NCI-H446 (cell line): ENCODE results near the gene VWA5A.
"Not testable (repeated sequence)": the region's sequence is repeated elsewhere in the genome, so short reads cannot be mapped to it uniquely, and the experiment has no call there.

ENCODE experiments used
- DNase-seq, 2 experiments: peaks; one replicate each; lab custom pipeline; 2025; lab: John Stamatoyannopoulos, UW

VWA5A gene

DNA sequence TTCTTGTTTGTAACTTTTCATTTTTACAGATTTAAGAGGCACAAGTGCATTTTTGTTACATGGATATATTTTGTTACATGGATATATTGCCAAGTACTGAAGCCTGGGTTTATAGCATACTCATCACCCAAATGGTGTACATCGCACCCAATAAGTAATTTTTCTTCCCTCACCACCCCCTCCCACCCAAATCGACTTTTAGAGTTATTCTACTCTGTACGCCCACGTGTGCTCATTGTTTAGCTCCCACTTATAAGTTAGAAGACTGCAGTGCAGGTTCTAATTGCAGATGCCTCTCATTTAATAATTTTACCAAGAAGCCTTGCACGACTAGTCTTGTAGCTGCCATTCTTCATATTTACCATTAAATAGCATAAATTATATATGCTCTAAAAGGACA is 20.5 kb upstream of the VWA5A start:
- DNase-seq: no peak

DNA sequence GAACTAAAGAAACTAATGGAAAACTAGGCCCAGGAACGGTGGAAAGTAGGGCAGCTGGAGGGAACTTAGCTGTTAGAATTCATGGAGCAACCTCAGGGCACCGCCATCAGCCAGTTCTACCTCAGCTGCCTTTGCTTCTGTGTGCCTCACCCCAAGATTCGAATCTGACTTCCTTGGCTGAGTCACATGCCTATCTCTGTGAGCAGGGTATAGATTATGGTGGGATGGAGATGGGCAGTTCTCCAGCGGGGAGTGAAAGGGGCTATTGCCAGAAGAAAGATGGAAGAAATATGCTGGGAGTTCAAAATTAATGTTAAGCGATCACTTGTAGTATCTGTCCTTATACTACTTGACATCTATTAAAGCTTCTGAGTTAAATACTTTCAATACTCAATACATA is 18.9 kb upstream of the VWA5A start:
- DNase-seq: no peak

DNA sequence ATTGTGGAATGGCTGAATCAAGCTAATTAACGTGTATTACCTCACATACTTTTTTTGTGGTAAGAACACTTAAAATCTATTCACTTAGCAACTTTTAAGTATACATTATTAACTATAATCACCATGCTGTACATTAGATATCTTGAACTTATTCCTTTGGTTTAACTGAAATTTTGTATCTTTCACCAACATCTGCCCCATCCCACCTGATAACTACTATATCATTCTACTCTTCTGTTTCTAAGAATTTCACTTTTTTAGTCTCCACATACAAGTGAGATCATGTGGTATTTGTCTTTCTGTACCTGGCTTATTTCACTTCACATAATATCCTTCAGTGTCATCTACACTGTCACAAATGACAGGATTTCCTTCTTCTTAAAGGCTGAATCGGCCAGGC is 17.1 kb upstream of the VWA5A start:
- DNase-seq: no peak

DNA sequence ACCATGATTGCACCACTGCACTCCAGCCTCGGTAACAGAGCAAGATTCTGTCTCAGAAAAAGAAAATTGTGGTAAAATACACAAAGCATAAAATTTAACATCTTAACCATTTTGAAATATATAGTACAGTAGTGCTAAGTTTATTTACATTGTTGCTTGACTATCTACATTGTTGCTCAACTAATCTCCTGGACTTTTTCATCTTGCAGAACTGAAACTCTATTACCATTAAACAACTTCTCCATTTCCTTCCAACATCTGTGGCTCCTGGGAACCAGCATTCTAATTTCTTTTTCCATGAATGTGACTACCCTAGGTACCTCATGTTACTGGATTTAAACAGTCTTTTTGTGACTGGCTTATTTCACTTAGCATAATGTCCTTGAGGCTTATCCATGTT is 13.5 kb upstream of the VWA5A start:
- DNase-seq: no peak

DNA sequence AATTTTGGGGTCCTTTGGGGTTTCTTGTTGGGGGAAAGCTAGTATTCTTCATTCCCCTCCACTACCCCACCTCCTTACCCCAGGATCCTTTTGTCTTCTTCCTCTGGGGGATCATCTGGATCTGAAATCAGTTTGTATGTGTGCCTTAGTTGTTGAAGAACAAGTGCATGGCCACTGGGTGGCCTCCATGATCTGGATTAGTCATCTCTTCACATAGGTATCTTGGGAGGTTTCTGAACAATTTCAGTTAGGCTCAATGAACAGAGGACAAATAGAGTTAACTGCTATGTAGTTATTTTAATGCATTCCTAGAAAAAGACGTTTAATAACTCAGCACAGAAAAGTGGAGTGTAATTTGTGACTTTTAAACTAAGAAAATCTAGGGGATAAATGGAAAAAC is 7.1 kb upstream of the VWA5A start:
- no peak for DNase-seq

DNA sequence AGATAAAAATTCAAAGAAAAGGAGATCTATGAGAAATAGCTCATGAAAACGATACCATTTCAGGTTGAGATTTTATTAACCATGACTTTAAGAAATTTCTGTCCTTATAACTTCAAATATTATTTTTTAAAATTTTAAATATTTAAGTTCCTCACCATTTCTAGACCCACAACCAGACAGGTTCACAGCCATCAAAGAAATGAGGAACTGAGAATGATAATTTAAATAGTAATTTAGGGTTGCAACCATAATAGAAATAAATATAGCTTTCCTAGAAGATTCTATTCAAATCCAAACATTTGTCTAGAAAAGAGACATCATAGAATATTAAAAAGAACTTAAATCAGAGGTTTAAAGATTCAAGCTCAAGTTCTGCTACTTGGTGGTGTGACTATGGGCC is 5.9 kb upstream of the VWA5A start:
- no peak for DNase-seq

DNA sequence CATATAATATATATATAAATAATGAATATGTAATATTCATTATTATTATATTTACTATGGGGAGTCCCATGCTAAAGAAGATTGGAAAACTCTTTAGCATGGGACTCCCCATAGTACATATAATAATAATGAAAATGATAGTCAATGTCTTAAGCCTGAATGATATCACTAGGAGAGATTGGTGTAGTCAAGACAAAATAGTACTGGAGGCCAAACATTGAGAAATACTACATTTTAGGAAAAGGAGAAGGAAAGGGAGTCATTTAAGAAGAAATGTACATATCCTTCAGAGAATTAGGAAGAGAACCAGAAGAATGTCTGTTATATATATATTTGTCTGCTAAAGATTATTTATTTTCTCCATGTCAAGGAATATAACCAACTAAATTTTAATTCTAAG is 5.0 kb upstream of the VWA5A start:
- DNase-seq: no peak

DNA sequence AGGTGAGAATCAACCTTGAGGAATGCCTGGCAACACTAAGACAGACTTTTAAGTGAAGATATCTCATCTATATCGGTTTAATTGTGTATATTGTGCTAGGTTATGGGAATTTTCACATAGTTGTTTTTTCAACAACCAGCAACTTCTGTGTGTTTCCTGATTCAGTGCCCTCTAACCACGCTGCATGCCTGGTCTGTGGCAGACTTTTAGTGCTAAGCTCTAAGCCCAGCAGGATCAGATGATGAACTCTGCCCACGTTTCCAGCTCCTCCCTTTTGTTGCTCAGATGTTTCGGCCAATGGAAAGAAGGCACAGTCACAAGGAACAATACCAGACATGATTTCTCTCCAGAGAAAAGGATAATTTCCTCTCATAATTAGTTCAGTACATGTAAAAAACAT is 1.4 kb upstream of the VWA5A start:
- DNase-seq: no peak

DNA sequence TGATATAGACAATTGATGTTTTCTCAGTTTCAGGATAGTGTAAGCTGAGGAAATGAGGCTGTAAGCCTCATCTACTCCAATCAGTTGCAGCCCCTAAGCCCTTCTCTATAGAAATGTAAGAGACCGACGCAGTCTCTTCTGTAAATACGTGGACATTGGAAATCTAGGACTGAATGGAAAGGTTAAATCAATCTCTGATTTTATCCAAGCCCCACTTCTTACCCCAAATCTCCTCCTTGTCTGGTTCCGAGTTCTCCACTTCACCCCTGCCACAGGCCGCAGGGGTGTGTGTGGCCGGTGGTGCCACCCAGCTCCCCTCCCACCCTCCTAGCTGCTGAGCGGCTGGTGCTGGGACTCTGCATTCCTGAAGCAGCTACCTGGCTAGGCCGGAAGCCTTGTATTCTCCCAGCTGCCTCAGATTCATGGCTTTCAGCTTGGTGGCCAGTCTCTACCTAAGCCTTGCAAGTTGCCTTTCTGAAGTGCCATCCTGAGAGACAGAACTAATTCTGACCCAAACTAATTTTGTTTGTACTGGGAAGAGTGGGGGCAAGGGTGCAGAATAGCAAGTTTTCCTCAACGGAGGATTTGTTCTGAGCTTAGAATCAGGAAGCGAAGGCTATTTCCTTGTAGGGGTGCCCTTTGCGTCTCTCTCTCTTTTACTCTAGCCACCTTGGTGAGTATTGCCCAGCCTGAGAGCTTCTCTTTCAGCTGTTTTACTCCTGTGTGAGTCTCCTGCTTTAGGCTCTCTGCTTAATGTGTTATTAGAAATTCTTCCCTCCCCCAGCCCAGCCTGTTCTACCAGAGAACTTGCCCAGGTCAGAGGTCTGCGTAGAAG is 749 bp downstream of the VWA5A start:
- no peak for DNase-seq

DNA sequence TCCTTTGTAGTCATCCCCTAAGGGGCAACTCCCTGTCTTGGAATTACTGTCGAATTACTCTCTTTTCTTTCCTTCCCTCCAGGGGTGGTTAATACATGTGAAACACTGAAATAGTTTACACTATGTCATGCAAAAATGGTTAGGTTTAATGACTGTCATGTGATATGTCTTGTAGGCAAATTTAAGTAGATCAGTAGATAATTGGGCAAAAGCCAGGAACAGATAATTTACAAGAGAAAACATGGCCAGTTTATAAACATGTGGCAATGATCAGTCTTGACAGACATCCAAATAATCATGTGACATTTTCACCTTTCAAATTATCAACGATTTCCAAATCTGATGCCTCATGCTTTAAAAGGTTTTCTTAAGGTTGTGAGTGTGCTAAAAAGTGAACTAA is 3.9 kb downstream of the VWA5A start:
- no peak for DNase-seq

DNA sequence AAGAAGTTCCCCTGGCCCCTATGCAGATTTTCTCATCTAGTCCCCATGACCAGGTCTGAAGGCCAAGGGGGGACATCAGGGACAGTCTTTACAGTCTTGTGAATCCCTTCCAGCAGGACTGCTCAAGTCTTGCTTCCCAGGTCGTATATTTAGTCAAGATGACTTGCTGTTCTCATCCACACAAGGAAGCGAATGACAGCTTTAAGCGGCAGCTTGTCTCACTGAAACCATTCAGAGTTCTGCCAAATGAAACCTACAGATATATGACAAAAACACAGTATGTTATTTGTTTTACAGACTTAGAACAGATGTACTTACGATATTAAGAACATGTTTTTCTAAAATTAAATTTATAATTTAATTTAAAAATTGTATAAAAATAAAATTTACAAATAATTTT is 5.6 kb downstream of the VWA5A start:
- DNase-seq: no peak

DNA sequence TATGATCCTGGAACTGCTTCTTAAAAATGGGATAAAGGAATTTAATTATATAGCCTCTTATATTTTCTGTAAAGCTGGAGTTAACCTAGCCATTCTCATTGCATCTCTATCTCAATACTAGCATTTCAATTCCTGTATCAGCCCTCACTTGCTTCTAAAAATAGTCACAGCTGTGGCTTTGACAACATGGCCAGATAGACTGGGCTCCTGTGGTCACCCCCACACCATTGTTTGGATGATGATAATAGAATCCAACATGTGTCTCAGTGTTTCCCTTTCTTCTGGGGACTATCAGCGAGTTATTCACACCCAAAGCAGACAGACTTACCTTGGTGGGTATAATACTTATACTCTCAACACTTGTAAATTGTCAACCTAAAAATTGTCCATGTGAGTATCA is 6.9 kb downstream of the VWA5A start:
- no peak for DNase-seq

DNA sequence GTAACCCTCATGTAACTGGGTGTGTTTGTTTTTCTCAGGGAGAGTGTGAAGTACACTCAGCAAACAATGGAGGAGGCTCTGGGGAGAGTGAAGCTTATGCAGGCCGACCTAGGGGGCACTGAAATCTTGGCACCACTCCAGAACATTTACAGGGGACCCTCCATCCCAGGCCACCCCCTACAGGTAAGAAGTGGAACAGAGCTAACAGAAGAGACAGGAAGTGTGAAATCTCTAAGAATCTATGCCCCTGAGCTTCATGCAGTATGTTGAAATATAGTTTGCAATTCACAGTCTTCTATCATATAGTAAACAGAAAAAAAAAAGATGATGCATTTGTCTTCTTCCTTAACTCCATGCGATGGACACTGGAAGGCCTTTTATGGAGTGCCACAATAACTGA is 8.4 kb downstream of the VWA5A start:
- DNase-seq: no peak

DNA sequence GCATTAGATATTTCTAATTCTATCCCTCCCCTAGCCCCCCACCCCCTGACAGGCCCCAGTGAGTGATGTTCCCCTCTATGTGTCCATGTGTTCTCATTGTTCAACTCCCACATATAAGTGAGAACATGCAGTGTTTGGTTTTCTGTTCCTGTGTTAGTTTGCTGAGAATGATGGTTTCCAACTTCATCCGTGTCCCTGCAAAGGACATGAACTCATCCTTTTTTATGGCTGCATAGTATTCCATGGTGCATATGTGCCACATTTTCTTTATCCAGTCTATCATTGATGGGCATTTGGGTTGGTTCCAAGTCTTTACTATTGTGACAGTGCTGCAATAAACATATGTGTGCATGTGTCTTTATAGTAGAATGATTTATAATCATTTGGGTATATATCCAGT is 11.9 kb downstream of the VWA5A start:
- DNase-seq: not testable (repeated sequence)

DNA sequence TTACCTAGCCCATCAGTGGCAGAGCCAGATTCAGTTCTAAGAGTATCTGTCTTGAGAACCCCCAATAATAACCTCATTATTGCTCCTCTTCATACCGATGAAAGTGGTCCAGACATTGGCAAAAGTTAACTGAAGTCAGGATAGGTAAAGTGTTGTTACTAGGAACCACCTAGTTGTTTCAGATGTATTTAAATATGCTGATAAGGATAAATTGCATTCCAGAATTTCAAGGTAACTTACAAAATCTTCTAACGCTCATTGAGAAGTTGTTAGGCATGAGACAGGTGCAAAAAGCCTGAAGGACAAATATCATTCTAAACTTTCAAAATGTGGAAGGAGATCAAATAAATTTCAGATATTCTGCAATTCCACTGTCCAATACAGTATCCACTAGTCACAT is 27.8 kb downstream of the VWA5A start:
- no peak for DNase-seq

DNA sequence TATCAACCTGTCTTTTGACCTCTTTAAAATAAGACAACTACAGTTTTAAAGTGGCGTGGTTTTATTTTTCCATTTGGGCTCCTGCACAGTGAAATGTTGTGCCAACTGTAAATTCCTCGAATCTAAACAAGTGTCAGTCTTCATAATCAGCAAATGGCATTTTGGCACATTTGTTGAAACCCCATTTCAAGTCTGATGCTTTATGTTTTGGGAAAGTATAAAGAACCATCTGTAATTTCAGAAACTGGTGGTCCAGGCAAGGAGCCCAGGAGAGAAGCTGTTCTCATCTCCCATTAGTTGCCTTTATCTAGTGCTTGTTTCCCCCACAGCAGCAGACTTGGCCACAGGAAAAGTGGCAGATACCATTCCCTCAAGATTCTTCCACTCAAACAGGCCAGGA is 32.7 kb downstream of the VWA5A start:
- no peak for DNase-seq

DNA sequence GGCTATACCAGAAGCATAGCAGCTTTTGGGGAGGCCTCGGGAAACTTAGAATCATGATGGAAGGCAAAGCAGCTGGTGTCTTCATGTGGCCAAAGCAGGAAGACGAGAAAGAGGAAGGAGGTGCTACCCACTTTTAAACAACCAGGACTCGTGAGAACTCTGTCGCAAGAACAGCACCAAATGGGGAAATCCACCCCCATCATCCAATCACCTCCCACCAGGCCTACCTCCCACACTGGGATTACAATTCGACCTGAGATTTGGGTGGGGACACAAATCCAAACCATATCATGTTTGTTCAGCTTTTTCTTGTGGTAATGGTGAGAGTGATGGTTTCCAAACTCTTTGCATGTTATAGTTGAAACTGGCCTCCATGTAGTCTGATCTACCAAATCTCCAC is 35.4 kb downstream of the VWA5A start:
- no peak for DNase-seq

DNA sequence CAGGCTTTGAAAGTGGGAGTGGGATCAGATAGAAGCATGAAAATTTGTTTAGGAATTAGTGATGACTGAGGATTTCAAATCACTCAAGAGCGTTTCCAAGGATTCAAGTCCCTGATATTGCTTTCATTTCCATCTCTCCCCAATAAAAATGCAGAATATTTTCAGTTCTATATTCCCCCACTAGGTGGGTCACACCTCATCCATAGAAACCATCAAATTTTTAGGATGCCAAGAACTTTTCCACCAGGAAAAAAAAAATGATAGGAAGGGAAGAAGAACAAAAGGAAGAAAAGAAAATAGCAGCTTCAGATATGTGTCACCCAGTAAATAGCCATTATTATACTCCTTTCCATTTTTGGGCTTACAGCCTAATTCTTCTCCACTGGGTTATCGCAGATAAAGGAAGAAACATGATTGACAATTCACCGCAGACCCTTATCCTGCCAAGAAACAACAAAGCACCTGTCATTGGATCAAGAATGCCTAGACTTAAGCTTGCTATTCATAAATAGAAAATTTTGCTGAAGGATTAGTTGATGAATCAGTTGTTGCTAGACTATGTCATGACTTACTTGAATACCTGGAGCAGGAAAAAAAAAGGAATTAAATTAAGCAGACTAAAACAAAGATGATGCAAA is 37.6 kb downstream of the VWA5A start:
- no peak for DNase-seq

DNA sequence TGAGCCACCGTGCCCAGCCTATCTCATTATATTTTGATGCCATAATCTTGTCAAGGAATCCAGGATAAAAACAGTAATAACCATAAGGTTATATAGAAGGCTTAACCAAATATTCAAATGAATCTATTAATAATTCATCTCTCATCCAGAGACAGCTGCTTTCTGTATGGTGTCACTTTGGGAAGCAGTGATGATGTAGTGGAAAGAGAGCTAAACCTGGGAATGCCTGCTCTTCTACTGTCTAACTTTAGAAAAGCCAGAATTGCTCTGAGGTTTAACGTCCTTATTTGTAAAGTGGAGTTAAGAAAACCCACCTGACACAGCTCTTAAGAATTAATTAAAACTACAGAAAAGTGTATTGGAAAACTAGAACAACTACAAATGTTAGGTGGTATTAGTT is 38.6 kb downstream of the VWA5A start:
- no peak for DNase-seq

DNA sequence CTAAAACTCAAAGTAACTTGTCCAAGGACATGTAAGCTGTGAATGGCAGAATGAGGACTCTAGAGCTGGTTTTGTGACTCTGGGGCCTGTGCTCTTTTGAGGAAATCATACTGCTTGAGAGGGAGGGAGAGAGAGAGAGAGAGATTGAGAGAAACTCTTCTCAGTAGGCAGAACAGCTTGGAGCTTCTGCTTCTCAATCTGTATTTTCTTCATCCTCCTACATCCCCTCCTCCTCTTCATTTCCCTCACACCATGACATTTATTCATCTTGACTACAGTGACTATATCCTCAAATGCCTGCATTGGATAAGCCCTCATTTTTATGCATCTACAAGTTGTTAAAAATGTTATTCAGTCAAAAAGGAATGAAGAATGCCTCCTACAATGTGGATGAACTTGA is 44.2 kb downstream of the VWA5A start:
- no peak for DNase-seq

DNA sequence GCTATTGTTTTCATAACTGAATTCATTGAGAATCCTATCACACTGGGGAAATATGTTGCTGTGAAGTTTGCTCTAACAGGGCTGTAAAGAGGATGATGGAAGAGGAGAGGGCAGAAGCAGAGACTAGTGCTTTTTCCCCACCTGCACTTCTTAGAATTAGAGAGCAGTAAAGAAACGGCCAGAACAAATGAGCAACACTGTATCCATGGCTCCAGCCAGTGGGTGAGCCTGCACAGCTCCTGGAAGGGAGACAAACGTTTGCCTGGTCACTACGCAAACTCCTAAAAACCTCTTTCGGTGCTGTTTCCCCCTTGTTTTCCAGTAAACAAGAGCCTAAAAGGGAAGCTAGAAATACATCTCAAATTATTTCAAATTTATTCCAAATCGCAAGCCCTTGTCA is 45.7 kb downstream of the VWA5A start:
- no peak for DNase-seq

DNA sequence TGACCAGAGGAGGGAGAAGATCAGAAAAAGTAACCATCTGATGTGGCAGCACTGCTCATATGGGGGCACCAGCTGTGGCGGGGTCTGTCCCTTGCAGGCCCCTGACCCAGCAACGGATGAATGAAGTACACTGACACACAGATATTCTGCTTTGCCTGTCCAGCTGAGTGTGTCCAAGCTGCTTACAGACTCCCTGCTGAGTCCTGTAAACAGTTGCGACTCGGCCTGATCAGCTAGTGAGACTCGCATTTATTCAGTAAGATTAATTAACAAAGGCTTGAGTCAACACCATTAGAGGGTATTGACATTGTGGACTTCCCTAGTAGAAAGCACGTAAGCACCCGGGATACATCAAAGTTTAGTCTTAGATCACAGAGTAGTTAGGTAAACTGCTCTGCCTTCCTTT is 52.6 kb downstream of the VWA5A start:
- DNase-seq: no peak

DNA sequence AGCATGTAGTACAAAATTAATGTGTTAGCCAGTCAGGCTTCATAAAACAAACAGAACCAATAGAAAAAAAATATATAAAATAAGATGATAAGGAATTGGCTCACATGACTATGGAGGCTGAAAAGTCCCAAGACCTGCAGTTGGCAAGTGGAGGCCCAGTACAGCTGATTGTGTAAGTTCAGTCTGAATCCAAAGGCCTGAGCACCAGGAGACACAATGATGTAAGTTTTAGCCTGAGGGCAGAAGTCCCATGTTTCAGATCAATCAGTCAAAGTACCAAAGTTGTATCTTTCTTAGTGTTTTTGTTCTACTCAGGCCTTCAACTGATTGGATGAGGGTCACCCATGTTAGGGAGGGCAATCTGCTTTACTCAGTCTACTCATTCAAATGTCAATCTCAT is 53.5 kb downstream of the VWA5A start:
- DNase-seq: no peak

DNA sequence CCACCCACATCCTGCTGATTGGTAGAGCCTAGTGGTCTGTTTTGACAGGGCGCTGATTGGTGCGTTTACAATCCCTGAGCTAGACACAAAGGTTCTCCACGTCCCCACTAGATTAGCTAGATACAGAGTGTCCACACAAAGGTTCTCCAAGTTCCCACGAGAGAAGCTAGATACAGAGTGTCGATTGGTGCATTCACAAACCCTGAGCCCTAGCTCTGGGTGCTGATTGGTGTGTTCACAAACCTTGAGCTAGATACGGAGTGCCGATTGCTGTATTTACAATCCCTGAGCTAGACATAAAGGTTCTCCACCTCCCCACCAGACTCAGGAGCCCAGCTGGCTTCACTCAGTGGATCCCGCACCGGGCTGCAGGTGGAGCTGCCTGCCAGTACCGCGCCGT is 55.1 kb downstream of the VWA5A start:
- not testable (repeated sequence) for DNase-seq
